Measurements from ENCODE around the gene UACA.

Gene UACA

DNA sequence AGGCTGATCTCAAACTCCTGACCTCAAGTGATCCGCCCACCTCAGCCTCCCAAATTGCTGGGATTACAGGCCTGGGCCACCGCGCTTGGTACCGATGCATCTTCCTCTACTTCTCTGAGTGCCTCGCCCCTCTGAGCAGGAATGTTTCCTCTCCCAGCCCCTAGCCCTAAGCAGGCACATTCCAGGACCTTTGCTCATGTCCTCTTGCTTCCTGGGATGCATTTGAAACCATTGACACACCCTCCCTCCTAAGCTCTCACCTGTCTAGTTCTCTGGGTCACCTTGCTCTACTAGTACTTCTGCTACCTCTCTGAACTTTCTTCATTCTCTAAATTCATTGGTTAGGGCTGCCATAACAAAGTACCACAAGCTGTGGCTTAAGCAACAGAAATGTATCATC, 17.9 kb upstream of the UACA start:
- TF ChIP-seq, protein P1, sequence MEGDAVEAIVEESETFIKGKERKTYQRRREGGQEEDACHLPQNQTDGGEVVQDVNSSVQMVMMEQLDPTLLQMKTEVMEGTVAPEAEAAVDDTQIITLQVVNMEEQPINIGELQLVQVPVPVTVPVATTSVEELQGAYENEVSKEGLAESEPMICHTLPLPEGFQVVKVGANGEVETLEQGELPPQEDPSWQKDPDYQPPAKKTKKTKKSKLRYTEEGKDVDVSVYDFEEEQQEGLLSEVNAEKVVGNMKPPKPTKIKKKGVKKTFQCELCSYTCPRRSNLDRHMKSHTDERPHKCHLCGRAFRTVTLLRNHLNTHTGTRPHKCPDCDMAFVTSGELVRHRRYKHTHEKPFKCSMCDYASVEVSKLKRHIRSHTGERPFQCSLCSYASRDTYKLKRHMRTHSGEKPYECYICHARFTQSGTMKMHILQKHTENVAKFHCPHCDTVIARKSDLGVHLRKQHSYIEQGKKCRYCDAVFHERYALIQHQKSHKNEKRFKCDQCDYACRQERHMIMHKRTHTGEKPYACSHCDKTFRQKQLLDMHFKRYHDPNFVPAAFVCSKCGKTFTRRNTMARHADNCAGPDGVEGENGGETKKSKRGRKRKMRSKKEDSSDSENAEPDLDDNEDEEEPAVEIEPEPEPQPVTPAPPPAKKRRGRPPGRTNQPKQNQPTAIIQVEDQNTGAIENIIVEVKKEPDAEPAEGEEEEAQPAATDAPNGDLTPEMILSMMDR (IDR thresholded peaks at IDR 0.05; ENCODE audit: insufficient read depth, low read length, poor library complexity, severe bottlenecking): no peak
- Histone ChIP-seq H3K36me3 (ENCODE audit: control insufficient read depth, insufficient read depth, low read length) (no peaks in the 10 kb centered on the region), H3K4me3 (replicated peaks; ENCODE audit: low read depth, low read length) (no peak overlapping the region), H3K27me3 (replicated peaks; ENCODE audit: control insufficient read depth, insufficient read depth, low read length) (no peaks in the 10 kb centered on the region; the same call in none of the 2 replicates)
- DNase-seq (ENCODE audit: extremely low read depth, insufficient read length): no peak

DNA sequence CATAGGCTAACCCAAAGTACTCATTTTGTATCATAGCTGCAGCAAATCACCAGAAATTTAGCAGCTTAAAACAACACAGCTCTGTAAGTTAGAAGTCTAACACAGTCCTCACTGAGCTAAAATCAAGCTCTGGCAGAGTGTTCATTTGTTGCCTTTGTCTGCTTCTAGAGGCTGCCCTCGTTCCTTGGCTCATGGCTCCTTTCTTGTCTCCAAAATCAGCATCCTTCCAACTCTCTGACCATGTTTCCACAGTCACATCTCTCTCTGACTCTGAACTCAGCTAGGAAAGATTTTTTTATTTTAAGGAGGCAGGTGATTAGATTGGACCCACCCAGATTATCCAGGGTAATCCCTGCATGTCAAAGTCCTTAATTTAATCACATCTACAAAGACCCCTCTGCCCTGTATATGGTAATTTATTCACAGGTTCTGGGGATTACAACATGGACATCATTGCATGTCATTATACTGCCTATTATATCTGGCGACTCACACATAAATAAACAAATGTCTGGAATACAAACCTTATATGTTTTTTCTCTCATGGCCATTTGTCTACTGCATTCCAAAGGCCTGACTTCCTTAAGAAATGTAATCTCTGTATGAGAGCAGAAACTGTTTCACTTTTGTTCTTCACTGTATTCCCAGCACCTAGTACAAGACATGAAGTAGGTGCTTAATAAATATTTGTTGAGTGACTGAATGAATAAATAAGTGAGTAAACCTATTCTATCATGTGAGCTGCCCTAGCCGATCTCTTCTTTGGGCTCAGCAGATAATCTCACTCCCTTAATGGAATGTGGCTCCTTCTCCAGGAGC, 15.1 kb upstream of the UACA start:
- Histone ChIP-seq H3K36me3 (ENCODE audit: control insufficient read depth, insufficient read depth, low read length) (no peaks in the 10 kb centered on the region), H3K4me3 (replicated peaks; ENCODE audit: low read depth, low read length) (no peak overlapping the region), H3K27me3 (replicated peaks; ENCODE audit: control insufficient read depth, insufficient read depth, low read length) (no peaks in the 10 kb centered on the region)
- DNase-seq (ENCODE audit: extremely low read depth, insufficient read length): no peak
- TF ChIP-seq, protein P1 (IDR thresholded peaks at IDR 0.05; ENCODE audit: insufficient read depth, low read length, poor library complexity, severe bottlenecking): no peak

DNA sequence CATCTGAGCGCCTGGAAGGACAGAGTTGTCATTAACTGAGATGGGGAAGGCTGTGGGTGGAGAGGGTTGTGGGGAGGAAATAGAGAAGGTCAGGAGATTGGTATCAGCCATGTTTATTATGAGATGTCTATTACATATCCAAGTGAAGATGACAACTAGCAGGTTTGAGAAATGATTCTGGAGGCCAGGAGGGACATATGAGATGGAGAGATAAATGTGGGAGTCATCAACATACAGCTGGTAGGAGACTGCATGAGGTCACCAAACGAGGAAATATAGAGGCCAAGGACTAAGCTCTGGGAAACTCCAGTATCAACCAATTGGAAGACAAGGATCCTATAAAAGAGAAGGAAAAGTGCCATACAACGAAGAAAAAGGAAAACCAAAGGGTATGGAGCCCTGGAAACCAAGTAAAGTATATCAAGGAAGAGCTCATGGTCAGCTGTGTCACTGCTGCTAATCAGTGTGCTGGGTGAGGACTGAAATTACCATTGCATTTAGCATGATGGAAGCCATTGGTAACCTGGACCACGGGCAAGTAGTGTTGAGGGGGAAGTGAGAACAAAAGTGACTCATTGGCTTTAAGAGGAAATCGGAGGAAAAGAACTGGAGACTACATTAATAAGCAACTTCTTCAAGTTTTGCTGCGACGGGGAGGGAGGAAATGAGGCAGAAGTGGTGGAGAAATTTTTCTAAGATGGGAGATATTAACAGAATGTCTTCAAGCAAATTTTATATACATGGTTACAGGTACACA, 14.0 kb upstream of the UACA start:
- DNase-seq (ENCODE audit: extremely low read depth, insufficient read length): no peak
- Histone ChIP-seq H3K36me3 (ENCODE audit: control insufficient read depth, insufficient read depth, low read length) (no peaks in the 10 kb centered on the region), H3K4me3 (replicated peaks; ENCODE audit: low read depth, low read length) (no peak overlapping the region), H3K27me3 (replicated peaks; ENCODE audit: control insufficient read depth, insufficient read depth, low read length) (no peaks in the 10 kb centered on the region)
- TF ChIP-seq, protein P1 (IDR thresholded peaks at IDR 0.05; ENCODE audit: insufficient read depth, low read length, poor library complexity, severe bottlenecking): no peak

DNA sequence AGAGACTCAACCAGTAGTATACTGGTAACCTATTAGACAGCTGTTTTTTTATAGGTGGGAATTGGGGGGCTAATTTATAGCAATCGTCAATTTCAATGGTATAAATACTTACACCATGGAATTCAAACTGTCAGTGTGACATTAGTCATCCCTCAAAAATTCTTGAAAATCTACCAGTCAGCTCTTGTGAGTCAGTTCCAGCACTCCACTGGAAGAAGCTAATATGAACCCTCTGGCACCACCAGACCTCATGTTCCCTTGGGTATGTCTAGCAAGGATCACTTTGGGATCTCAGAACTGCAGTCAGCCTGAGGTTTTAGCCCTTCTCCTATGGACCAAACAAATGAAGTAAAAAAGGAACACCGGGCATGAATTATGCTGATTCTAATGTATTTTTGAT, 11.8 kb upstream of the UACA start:
- Histone ChIP-seq H3K27me3 (replicated peaks; ENCODE audit: control insufficient read depth, insufficient read depth, low read length) (no peaks in the 10 kb centered on the region), H3K4me3 (replicated peaks; ENCODE audit: low read depth, low read length) (no peak overlapping the region), H3K36me3 (ENCODE audit: control insufficient read depth, insufficient read depth, low read length) (no peaks in the 10 kb centered on the region)
- DNase-seq (ENCODE audit: extremely low read depth, insufficient read length): no peak
- TF ChIP-seq, protein P1 (IDR thresholded peaks at IDR 0.05; ENCODE audit: insufficient read depth, low read length, poor library complexity, severe bottlenecking): no peak

DNA sequence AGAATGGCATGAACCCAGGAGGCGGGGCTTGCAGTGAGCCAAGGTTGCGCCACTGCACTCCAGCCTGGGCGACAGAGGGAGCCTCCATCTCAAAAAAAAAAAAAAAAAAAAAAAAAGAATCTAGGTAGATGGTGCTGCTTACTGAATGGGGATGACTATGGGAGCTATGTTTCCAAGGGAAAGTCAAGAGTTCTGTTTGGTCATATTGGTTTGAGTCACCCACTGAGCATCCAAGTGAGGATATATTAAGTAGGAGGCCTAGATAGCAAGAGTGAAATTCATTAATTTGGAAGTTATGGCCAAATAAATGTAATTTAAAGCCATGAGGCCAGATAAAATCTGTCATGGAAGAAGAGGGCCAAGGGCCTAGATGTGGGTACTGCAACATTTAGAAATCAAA, 9.0 kb upstream of the UACA start:
- TF ChIP-seq, protein P1 (IDR thresholded peaks at IDR 0.05; ENCODE audit: insufficient read depth, low read length, poor library complexity, severe bottlenecking): no peak
- Histone ChIP-seq H3K36me3 (ENCODE audit: control insufficient read depth, insufficient read depth, low read length) (no peaks in the 10 kb centered on the region), H3K4me3 (replicated peaks; ENCODE audit: low read depth, low read length) (no peak overlapping the region), H3K27me3 (replicated peaks; ENCODE audit: control insufficient read depth, insufficient read depth, low read length) (no peaks in the 10 kb centered on the region)
- DNase-seq (ENCODE audit: extremely low read depth, insufficient read length): no peak

Measured in GM06990 (cell line).